Transverse colon (tissue), 3 donors: Measurements from ENCODE around the gene MYH13.

Experiments
- CTCF ChIP-seq, 5 experiments: fragments of 200-600 bp in 3 of 5; fragments of 450-650 bp in 2 of 5; sonication (generic) in 3 of 5; IDR thresholded peaks; 1 replicate in 2 of 5; 2 replicates in 3 of 5; pipeline ENCODE4 v1.5.1; 2016 to 2017; ENCODE audit warnings: antibody characterized with exemption in 5 of 5, inconsistent platforms in 3 of 5, mild to moderate bottlenecking in 2 of 5, moderate library complexity in 1 of 5
- POLR2A ChIP-seq: fragments of 450-650 bp; IDR thresholded peaks from one replicate; pipeline ENCODE4 v1.6.1; 2016; ENCODE audit warnings: antibody characterized with exemption, mild to moderate bottlenecking, moderate library complexity

DNA sequence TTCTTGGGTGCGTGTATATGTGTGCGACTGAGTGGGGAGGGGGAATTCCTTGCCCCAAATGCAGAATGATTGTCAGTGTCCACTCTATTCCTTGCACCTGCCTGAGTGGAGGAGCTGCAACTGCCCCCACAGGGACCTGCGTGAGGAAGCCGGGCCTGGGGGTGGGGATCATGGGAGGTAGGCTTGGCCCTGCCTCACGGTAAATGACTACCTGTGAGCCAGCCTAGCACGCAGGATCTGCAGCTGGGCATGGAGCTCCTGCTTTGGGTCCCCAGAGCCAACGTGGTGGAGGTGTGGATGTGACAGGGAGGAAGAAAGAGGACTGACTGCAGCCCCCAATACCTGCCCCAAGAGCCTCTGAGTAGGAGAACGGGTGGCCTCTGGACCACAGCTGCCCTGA, 97.4 kb downstream of the MYH13 start:
- TF ChIP-seq CTCF (IDR thresholded peaks at IDR 0.05) (no peak), POLR2A (no peak)
